ENCODE data around the gene SEC16A. TPM values are rescaled to one million over a fixed set of nuclear protein-coding genes. Genes with fewer than 3 reads are reported as not detected.

SEC16A gene
- total and polyA plus RNA-seq, 2 donors (not counting 3 experiments of a cell fraction or from before 2014, with no cell fraction given), result 34.5 to 80.6 TPM

- Histone ChIP-seq H3K27me3 (ENCODE audit: control insufficient read depth in 2 of 2, insufficient read depth in 2 of 2, low read length in 2 of 2) (no peaks in the 10 kb centered on the region), H3K9me3 (replicated peaks; ENCODE audit: control insufficient read depth, insufficient read depth, low read length) (no peaks in the 10 kb centered on the region), H3K9me1 (replicated peaks; ENCODE audit: control insufficient read depth, extremely low read depth, insufficient read depth, low read length) (no peaks in the 10 kb centered on the region), H3K79me2 (ENCODE audit: control insufficient read depth, insufficient read depth, low read length) (peaks cover 89% of the 10 kb centered on the region), H4K20me1 (replicated peaks; ENCODE audit: control insufficient read depth, extremely low read depth, insufficient read depth, low read length) (no peaks in the 10 kb centered on the region), H3K9ac (replicated peaks; ENCODE audit: extremely low read depth, insufficient read depth, low read length) (no peak overlapping the region), H3K4me1 (ENCODE audit: control insufficient read depth, extremely low read depth, insufficient read depth, low read length) (peaks cover 26% of the 10 kb centered on the region), H2AFZ (ENCODE audit: low read depth, low read length) (no peak overlapping the region), H3K4me2 (ENCODE audit: insufficient read depth, low read length) (no peak overlapping the region), H3K27ac (ENCODE audit: insufficient read depth, low read depth, low read length) (no peak overlapping the region), H3K4me3 (replicated peaks in 1 of 3; ENCODE audit: insufficient read depth in 1 of 3, low read depth in 1 of 3, low read length in 3 of 3) (no peak overlapping the region), H3K36me3 (ENCODE audit: control insufficient read depth in 2 of 2, extremely low read depth in 1 of 2, insufficient read depth in 2 of 2, low read length in 2 of 2) (peaks cover 9 to 31% of the 10 kb centered on the region in 2 experiments)
- TF ChIP-seq GATA2 (IDR thresholded peaks at IDR 0.05; ENCODE audit: insufficient read depth, insufficient read length, low read depth, low read length), result no peak
- TF ChIP-seq MAX (IDR thresholded peaks at IDR 0.05; ENCODE audit: insufficient read depth, insufficient read length), result no peak
- TF ChIP-seq FOS (IDR thresholded peaks at IDR 0.05; ENCODE audit: borderline replicate concordance, insufficient read depth, low read length), result no peak
- TF ChIP-seq MYC (IDR thresholded peaks at IDR 0.05; ENCODE audit: low read depth, low read length), result no peak
- no peak for TF ChIP-seq POLR2A (IDR thresholded peaks at IDR 0.05; ENCODE audit: low read depth, low read length)
- TF ChIP-seq EZH2 (IDR thresholded peaks at IDR 0.05; ENCODE audit: borderline replicate concordance, low read depth, low read length, severe bottlenecking), result no peak
- TF ChIP-seq CTCF (IDR thresholded peaks at IDR 0.05; ENCODE audit: extremely low read depth in 1 of 2, insufficient read depth in 1 of 2, low read depth in 1 of 2, low read length in 2 of 2), result no peak
- no peak for TF ChIP-seq POLR2AphosphoS5 (IDR thresholded peaks at IDR 0.05; ENCODE audit: insufficient read depth, low read depth, low read length)
- dilution Hi-C loops (cut with MboI; ENCODE audit: extremely low pct_ligation_motif_present, low sequenced_read_pairs) (no loop called here), intact Hi-C loops (cut with micrococcal nuclease) (no loop called here)
- POLR2A ChIA-PET, result no interaction called here
- CTCF ChIA-PET, result no interaction called here
- FAIRE-seq (no peak), DNase-seq (ENCODE audit: low read depth, low spot score) (no peak)
- no TSS peak for BruUV-seq (replicated peaks)
Observed at GRCh38 chr9:136525841-136526499, 43.1 kb upstream of the SEC16A start.

Data from endothelial cell of umbilical vein (primary cell).